A549 (cell line): ENCODE measurements around the gene DGKA. TPM values are rescaled to one million over a fixed set of nuclear protein-coding genes. Genes with fewer than 3 reads are reported as not detected.

Experiments used
- ATAC-seq, 2 experiments: fragments of 200-7000 bp in 1 of 2; fragments of >200 bp in 1 of 2; cut with Nextera tagmentation in 1 of 2; cut with Tn5 transposase in 1 of 2; 3 replicates each; pipeline versions ENCODE4 v1.8.0 to v1.9.1; 2018 to 2020; ENCODE audit warnings: mild to moderate bottlenecking in 1 of 2, moderate library complexity in 1 of 2
- CTCF ChIA-PET: fragments of 300-600 bp; sonication (Branson Sonifier 250); formaldehyde crosslinking; extraction: SDS; loops from one replicate; lab custom pipeline; 2021; ENCODE audit warnings: antibody characterized with exemption, inconsistent platforms; lab: Yijun Ruan, JAX
- POLR2A ChIA-PET: fragments of 350-600 bp; formaldehyde crosslinking; extraction: SDS; loops from one replicate; lab custom pipeline; 2021; ENCODE audit warnings: antibody characterized with exemption, inconsistent platforms; lab: Yijun Ruan, JAX
- DNase-seq, 2 experiments: peaks; one replicate each; pipeline versions ENCODE4 v3.0.0 to v3.0.0-alpha.2; 2011 to 2016; ENCODE audit warnings: low read depth in 1 of 2, low spot score in 1 of 2
- FAIRE-seq: peaks from 2 replicates; lab custom pipeline; 2011; peaks lifted over from hg19 to GRCh38; lab: Jason Lieb, UNC
- H3K27ac ChIP-seq, 2 experiments: fragments of >200 bp; sonication (Bioruptor Twin); formaldehyde crosslinking; 3 replicates each; pipeline ENCODE4 v1.5.1; 2016 to 2017
- H3K4me1 ChIP-seq: fragments of >200 bp; sonication (Bioruptor Twin); formaldehyde crosslinking; 3 replicates; pipeline ENCODE4 v1.6.1; 2016
- H3K4me2 ChIP-seq: fragments of >200 bp; sonication (Bioruptor Twin); formaldehyde crosslinking; 3 replicates; pipeline ENCODE4 v1.6.1; 2016
- H3K4me3 ChIP-seq: fragments of >200 bp; sonication (Bioruptor Twin); formaldehyde crosslinking; 3 replicates; pipeline ENCODE4 v1.5.1; 2016
- H3K9me3 ChIP-seq: fragments of >200 bp; sonication (Bioruptor Twin); formaldehyde crosslinking; 3 replicates; pipeline ENCODE4 v1.6.1; 2016
- BCL3 ChIP-seq: fragments of >200 bp; sonication (Bioruptor Twin); formaldehyde crosslinking; IDR thresholded peaks from 3 replicates; pipeline ENCODE4 v1.6.1; 2016
- E2F6 ChIP-seq: IDR thresholded peaks from 2 replicates; pipeline ENCODE4 v1.6.1; 2012; ENCODE audit warnings: low read depth, borderline replicate concordance
- EHF ChIP-seq: fragments of 250-450 bp; sonication (Bioruptor Pico); IDR thresholded peaks from 2 replicates; pipeline ENCODE4 v1.5.0; 2020; ENCODE audit warnings: mild to moderate bottlenecking
- EP300 ChIP-seq, 2 experiments: fragments of >200 bp; sonication (Bioruptor Twin); formaldehyde crosslinking; IDR thresholded peaks; 2 replicates in 1 of 2; 3 replicates in 1 of 2; pipeline ENCODE4 v1.6.1; 2016 to 2017
- ESRRA ChIP-seq: fragments of 150-350 bp; IDR thresholded peaks from 2 replicates; pipeline ENCODE4 v1.6.1; 2014; ENCODE audit warnings: mild to moderate bottlenecking, low read length, borderline replicate concordance
- FOSB ChIP-seq: fragments of 250-450 bp; sonication (Bioruptor Pico); IDR thresholded peaks from 2 replicates; pipeline ENCODE4 v1.5.0; 2020; ENCODE audit warnings: mild to moderate bottlenecking, moderate library complexity
- FOSL2 ChIP-seq, 2 experiments: fragments of 450-650 bp in 1 of 2; fragments of >200 bp in 1 of 2; sonication (Bioruptor Twin) in 1 of 2; formaldehyde crosslinking; IDR thresholded peaks; 2 replicates each; pipeline versions ENCODE4 v1.5.0 to v1.6.1; 2016 to 2020; ENCODE audit warnings: mild to moderate bottlenecking in 1 of 2, moderate library complexity in 1 of 2
- GATA3 ChIP-seq: IDR thresholded peaks from 2 replicates; pipeline ENCODE4 v1.6.1; 2012; ENCODE audit warnings: borderline replicate concordance
- HDAC2 ChIP-seq: fragments of 200-600 bp; sonication (generic); IDR thresholded peaks from 2 replicates; pipeline ENCODE4 v1.6.1; 2016
- HOXB13 ChIP-seq: fragments of 250-450 bp; sonication (Bioruptor Pico); IDR thresholded peaks from 2 replicates; pipeline ENCODE4 v1.5.0; 2020; ENCODE audit warnings: low read depth, mild to moderate bottlenecking, moderate library complexity
- KDM5A ChIP-seq: fragments of 200-600 bp; sonication (generic); IDR thresholded peaks from 2 replicates; pipeline ENCODE4 v1.6.1; 2016; ENCODE audit warnings: antibody characterized with exemption, mild to moderate bottlenecking
- MAZ ChIP-seq: fragments of 150-350 bp; IDR thresholded peaks from 2 replicates; pipeline ENCODE4 v1.6.1; 2014; ENCODE audit warnings: antibody characterized with exemption, low read depth, low read length, borderline replicate concordance
- NFE2L2 ChIP-seq: fragments of 150-350 bp; conservative IDR thresholded peaks from 2 replicates; pipeline ENCODE4 v1.6.1; 2014; ENCODE audit warnings: low read length
- NPAS2 ChIP-seq: fragments of 250-450 bp; sonication (Bioruptor Pico); IDR thresholded peaks from 2 replicates; pipeline ENCODE4 v1.8.0; 2022; ENCODE audit warnings: mild to moderate bottlenecking, moderate library complexity, borderline replicate concordance
- PHF8 ChIP-seq: fragments of 200-600 bp; sonication (generic); IDR thresholded peaks from 2 replicates; pipeline ENCODE4 v1.6.1; 2016; ENCODE audit warnings: low read depth, mild to moderate bottlenecking, antibody characterized with exemption, moderate library complexity, borderline replicate concordance
- RARB ChIP-seq: fragments of 250-450 bp; sonication (Bioruptor Pico); IDR thresholded peaks from 2 replicates; pipeline ENCODE4 v1.8.0; 2021; ENCODE audit warnings: mild to moderate bottlenecking, moderate library complexity
- RFX5 ChIP-seq: fragments of 450-650 bp; IDR thresholded peaks from 2 replicates; pipeline ENCODE4 v1.7.1; 2014; ENCODE audit warnings: antibody characterized with exemption, mild to moderate bottlenecking, moderate library complexity
- RNF2 ChIP-seq: fragments of 200-600 bp; sonication (generic); IDR thresholded peaks from 2 replicates; pipeline ENCODE4 v1.6.1; 2016; ENCODE audit warnings: low read depth, mild to moderate bottlenecking, antibody characterized with exemption, moderate library complexity, borderline replicate concordance
- SMC3 ChIP-seq: fragments of >200 bp; sonication (Bioruptor Twin); formaldehyde crosslinking; IDR thresholded peaks from 3 replicates; pipeline ENCODE4 v1.6.1; 2018; ENCODE audit warnings: inconsistent platforms
- TP53 ChIP-seq: fragments of 250-450 bp; sonication (Bioruptor Pico); IDR thresholded peaks from 2 replicates; pipeline ENCODE4 v1.5.0; 2021; ENCODE audit warnings: mild to moderate bottlenecking, moderate library complexity
- ZFP36 ChIP-seq: fragments of 450-650 bp; IDR thresholded peaks from 2 replicates; pipeline ENCODE4 v1.6.1; 2014; ENCODE audit warnings: borderline replicate concordance; ENCODE audit not compliant: partially characterized antibody
- ZNF302 ChIP-seq: fragments of 250-450 bp; sonication (Bioruptor Pico); IDR thresholded peaks from 2 replicates; pipeline ENCODE4 v1.9.0; 2021; ENCODE audit warnings: inconsistent platforms, mild to moderate bottlenecking, moderate library complexity
- WGBS: methylation state at CpG from one replicate; pipeline ENCODE4 v1.1.6; 2017; ENCODE audit errors: missing lambda C conversion rate; 5-methylcytosine and 5-hydroxymethylcytosine counted together
- polyA plus RNA-seq, 4 experiments: library from polyadenylated mRNA; depleted of rRNA in 3 of 4; stranded (reverse); fragments of >200 nt; fragmentation: RNase III in 1 of 4; extraction: RNeasy Plus Mini Kit Qiagen cat#74134 plus additional on column Dnase treatment in 1 of 4; gene quantifications; 2 replicates in 3 of 4; 3 replicates in 1 of 4; pipeline ENCODE4 v1.2.3, GENCODE V29; 2011 to 2017
- TF ChIP-seq, protein P1 (sequence below): fragments of >200 bp; sonication (Bioruptor Twin); formaldehyde crosslinking; IDR thresholded peaks from 2 replicates; pipeline ENCODE4 v1.6.1; 2016
- TF ChIP-seq, protein P2 (sequence below): IDR thresholded peaks from 2 replicates; pipeline ENCODE4 v1.6.1; 2012

DGKA gene
- polyA plus RNA-seq, 2 of the 4 experiments (the other 2 are of a cell fraction) = 21.0 to 24.7 TPM

GRCh38 chr12:55957106-55957859 lies 26.3 kb downstream of the DGKA start:
- Histone ChIP-seq H3K4me2 (no peak overlapping the region), H3K4me3 (no peak overlapping the region), H3K9me3 (no peaks in the 10 kb centered on the region), H3K4me1 (peaks cover 9% of the 10 kb centered on the region), H3K27ac (no peak overlapping the region)
- TF ChIP-seq RFX5 (no peak), PHF8 (no peak), FOSL2 (IDR thresholded peaks at IDR 0.05) (no peak), FOSL2 (CRISPR knock-in tag; IDR thresholded peaks at IDR 0.05) (no peak), TP53 (CRISPR knock-in tag) (no peak), EP300 (IDR thresholded peaks at IDR 0.05) (no peak), SMC3 (no peak), HDAC2 (no peak), MAZ (no peak), RNF2 (no peak), ZNF302 (CRISPR knock-in tag) (no peak), HOXB13 (CRISPR knock-in tag) (no peak), NFE2L2 (no peak), RARB (CRISPR knock-in tag) (no peak), FOSB (no peak), ZFP36 (no peak), E2F6 (no peak)
- TF ChIP-seq, protein P1, sequence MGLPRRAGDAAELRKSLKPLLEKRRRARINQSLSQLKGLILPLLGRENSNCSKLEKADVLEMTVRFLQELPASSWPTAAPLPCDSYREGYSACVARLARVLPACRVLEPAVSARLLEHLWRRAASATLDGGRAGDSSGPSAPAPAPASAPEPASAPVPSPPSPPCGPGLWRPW = no peak
- TF ChIP-seq, protein P2, sequence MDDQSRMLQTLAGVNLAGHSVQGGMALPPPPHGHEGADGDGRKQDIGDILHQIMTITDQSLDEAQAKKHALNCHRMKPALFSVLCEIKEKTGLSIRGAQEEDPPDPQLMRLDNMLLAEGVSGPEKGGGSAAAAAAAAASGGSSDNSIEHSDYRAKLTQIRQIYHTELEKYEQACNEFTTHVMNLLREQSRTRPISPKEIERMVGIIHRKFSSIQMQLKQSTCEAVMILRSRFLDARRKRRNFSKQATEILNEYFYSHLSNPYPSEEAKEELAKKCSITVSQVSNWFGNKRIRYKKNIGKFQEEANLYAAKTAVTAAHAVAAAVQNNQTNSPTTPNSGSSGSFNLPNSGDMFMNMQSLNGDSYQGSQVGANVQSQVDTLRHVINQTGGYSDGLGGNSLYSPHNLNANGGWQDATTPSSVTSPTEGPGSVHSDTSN = no peak
- DNase-seq (no peak), FAIRE-seq (no peak), ATAC-seq (no peak)
- ChIA-PET CTCF (interaction anchor here (0.6 to 11.5 kb wide), 7 partner anchors 9 to 219 kb away, joined by 3 to 179 read pairs (median 7); partner anchors contain the start of genes PMEL, RAB5B and SUOX), POLR2A (interaction anchor here (1.9 kb wide), 1 partner anchor 16 kb away, joined by 4 read pairs; the partner anchor contains the start of gene RAB5B)
- WGBS = 87% methylated on average over 5 of the region's 5 CpGs

GRCh38 chr12:55963760-55964159 lies 32.8 kb downstream of the DGKA start:
- Histone ChIP-seq H3K9me3 (no peaks in the 10 kb centered on the region), H3K4me3 (no peak overlapping the region), H3K27ac (no peak overlapping the region), H3K4me1 (peaks cover 17% of the 10 kb centered on the region; the same call in 2 of the 3 replicates), H3K4me2 (no peak overlapping the region)
- no peak for TF ChIP-seq EHF (CRISPR knock-in tag)
- no peak for TF ChIP-seq NPAS2 (CRISPR knock-in tag)
- no peak for TF ChIP-seq E2F6
- no peak for TF ChIP-seq GATA3
- no peak for TF ChIP-seq ZFP36
- TF ChIP-seq SMC3 = no peak
- TF ChIP-seq BCL3 = no peak
- TF ChIP-seq TP53 (CRISPR knock-in tag) = no peak
- TF ChIP-seq ESRRA = no peak
- no peak for TF ChIP-seq KDM5A
- no peak for DNase-seq
- 75% methylated on average over 2 of the region's 2 CpGs for WGBS
- ATAC-seq = no peak
- POLR2A ChIA-PET = no interaction called here
- no peak for FAIRE-seq
- CTCF ChIA-PET = no interaction called here
